GM20000 (cell line): ENCODE results near the gene PTPRH.
A peak's percentile ranks its signal among the peaks of the same experiment; 100 is the strongest.

ENCODE experiments used
- DNase-seq: peaks from one replicate; pipeline ENCODE4 v3.0.0; 2012; ENCODE audit warnings: low spot score
- CTCF ChIP-seq: IDR thresholded peaks from 2 replicates; pipeline ENCODE4 v1.5.1; 2012; ENCODE audit warnings: mild to moderate bottlenecking, control low read depth; ENCODE audit errors: extremely low read depth, missing control alignments

PTPRH gene

GRCh38 chr19:55153652-55154264, 55.5 kb downstream of the PTPRH start:
- no peak for TF ChIP-seq CTCF
- DNase-seq = no peak

- no peak for TF ChIP-seq CTCF
- DNase-seq = no peak
Observed at GRCh38 chr19:55152017-55152416, 57.3 kb downstream of the PTPRH start.

- no peak for TF ChIP-seq CTCF
- DNase-seq = no peak
Observed at GRCh38 chr19:55149078-55150003, 60.0 kb downstream of the PTPRH start, which contains the start of gene TNNT1. TSS of gene TNNT1 (minus strand) at chr19:55149206. CDS start at chr19:55147157, 2,049 bp downstream.

- TF ChIP-seq CTCF = no peak
- no peak for DNase-seq
Observed at GRCh38 chr19:55147545-55148251, 61.6 kb downstream of the PTPRH start.

- no peak for DNase-seq
- no peak for TF ChIP-seq CTCF
Observed at GRCh38 chr19:55146705-55147273, 62.5 kb downstream of the PTPRH start.

GRCh38 chr19:55146078-55146704, 63.1 kb downstream of the PTPRH start:
- peak; percentile 45 for TF ChIP-seq CTCF
- DNase-seq = peak; percentile 74
